C1 segment of cervical spinal cord (tissue), 14 donors: Measurements from ENCODE around the gene TNPO1.
"Not testable (repeated sequence)": the region's sequence is repeated elsewhere in the genome, so short reads cannot be mapped to it uniquely, and the experiment has no call there.

Source experiments
- DNase-seq, 14 donors: peaks; one replicate each; lab custom pipeline; 2025; lab: John Stamatoyannopoulos, UW

Gene TNPO1

DNA sequence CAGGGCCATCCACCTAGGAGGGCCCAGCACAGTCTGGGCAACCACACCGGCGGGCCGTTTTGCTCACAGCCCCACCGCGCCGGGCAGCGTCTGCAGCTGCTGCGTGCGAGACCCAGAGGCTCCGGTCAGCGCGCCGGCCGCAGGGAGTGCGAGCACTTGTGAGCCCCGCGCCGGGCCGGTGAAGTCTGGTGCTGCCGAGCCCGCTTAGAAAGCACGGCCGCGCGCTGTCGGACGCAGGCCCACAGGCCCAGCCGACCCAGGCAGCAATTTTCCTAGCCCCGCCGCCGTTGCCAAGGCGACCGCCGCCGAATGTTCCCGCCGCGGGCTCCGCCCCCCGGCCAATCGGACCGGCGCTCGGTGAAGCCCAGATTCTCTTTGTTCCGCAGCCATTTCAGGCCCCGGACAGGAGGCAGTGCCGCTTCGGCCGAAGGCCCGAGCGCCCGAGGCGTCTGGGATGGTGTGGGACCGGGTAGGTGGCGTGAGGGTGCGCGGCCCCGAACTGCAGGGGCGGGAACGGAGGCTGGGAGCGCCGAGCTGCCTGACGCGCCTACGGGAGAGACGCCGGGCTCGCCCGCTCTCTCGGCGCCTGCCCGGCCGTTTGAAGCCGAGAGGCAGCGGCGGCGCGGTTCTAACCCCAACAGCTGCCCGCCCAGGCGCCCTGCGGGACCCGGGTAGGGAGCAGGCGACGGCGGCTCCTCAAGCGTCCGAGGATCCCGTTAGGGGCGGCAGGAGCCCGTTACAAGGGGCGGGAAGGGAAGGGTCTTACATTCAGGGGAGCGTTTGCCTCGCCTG is at the start of gene TNPO1:
Gene TNPO1 (plus strand): TSS at position 378 of the 792 bp plus-strand sequence. CDS start 77 bp downstream, at position 455.
- DNase-seq, result peak; percentile 25 to 93 (median 90)

- no peak for DNase-seq
Observed at GRCh38 chr5:72767289-72768010, 49.0 kb upstream of the TNPO1 start.

DNA sequence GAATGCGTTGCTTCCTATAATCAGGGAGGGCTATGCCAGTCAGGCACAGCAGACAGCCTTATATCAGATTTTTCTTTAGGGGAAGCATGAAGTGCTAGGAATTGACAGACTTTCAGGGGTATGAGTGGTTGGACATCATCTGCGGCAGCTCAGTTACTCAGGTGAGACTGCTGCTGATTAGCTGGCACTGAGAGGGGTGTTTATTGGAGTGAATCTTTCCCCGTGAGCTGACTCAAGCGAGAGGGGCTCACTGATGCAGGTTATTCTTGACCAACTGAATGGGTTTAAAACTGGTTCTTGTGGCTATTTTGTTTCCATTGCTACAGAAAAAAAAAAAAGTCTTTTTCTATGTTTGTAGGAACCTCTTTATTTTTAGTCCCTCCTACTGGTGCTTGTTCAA is 46.2 kb upstream of the TNPO1 start:
- DNase-seq, result no peak

- no peak for DNase-seq
Observed at GRCh38 chr5:72776684-72777083, 39.8 kb upstream of the TNPO1 start.

DNA sequence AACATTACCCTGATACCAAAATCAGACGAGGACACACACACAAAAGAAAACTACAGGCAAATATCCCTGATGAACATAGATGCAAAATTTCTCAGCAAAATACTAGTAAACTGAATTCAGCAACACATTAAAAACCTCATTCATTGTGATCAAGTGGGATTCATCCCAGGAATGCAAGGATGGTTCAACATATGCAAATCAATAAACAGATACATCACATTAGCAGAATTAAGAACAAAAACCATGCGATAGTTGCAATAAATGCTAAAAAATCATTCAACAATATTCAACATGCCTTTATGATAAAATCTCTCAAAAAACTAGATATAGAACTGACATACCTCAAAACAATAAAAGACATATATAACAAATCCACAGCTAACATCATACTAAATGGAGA is 36.9 kb upstream of the TNPO1 start:
- DNase-seq, result no peak

DNA sequence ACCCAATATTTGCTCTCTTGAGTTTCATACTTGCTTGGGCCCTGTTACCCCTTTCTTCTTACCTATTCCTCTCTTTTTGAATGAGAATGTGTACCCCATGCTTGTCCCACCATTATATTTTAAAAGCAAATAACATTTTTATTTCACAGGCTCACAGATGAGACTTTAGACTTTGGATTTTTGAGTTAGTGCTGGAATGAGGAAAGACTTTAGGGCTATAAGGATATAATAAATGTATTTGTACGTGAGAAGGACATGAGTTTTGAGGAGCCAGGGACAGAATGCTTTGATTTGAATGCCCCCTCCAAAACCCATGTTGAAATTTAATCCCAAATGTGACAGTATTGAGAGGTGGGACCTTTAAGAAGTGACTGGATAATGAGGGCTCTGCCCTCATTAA is 33.1 kb upstream of the TNPO1 start:
- no peak for DNase-seq

- no peak for DNase-seq
Observed at GRCh38 chr5:72784129-72784528, 32.3 kb upstream of the TNPO1 start.

DNA sequence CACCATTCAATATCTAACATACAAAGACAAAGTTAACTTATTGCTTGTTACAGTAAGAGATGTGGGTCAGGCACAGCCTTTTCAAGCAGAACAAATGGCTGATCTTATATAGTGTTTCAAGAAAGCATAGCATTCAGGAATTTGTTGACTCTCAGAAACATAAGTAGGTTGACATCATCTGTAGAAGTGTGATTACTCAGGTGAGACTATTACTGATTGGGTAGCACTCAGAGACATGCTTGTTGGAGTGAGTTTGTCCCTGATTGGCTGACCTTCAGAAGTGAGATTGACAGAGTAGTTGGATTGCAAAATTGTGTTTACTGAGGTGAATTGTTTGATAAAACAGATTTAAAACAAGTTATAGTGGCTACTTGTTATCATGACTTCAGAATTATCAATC is 30.7 kb upstream of the TNPO1 start:
- no peak for DNase-seq

GRCh38 chr5:72786676-72787075 is 29.8 kb upstream of the TNPO1 start:
- DNase-seq, result no peak

GRCh38 chr5:72788866-72789505 is 27.5 kb upstream of the TNPO1 start:
- DNase-seq, result no peak

DNA sequence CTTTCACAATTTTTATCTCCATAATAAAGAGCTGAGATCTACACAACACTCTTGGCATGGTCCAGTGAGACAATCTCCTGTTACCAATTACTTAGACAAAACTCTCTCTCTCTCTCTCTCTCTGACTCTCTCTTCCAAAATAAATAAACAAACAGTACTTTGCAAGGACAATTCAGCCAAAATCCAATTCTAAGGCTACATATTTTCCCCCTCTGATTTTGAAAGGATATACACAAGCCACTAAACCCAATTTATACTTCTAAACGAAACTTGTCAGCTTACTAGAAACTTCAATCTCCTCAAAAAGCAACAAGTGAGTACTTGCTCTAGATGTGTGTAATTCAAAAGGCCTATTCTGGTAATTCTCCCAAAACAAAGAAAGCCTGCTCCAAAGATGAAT is 26.3 kb upstream of the TNPO1 start:
- DNase-seq, result no peak

GRCh38 chr5:72792662-72793061 is 23.8 kb upstream of the TNPO1 start:
- DNase-seq, result not testable (repeated sequence)

DNA sequence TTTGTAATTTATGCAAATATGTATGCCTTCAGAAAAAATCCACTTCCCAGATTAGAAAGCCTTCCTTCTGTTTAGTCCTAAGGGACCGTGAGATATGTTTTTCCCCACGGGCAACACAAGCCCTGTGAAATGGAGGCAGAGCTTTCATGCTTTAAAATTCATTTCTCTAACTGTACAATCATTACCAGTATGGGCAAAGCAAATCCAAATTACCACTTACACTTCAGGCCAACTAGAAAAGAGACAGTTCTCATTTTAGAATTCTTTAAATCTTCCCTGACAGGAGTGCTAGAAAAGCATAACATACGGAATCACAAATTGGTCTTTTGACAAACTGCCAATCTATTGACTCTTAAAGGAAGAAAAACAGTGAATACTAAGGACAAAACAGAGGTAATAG is 20.5 kb upstream of the TNPO1 start:
- no peak for DNase-seq

GRCh38 chr5:72799721-72800120 is 16.7 kb upstream of the TNPO1 start:
- DNase-seq, result no peak

DNA sequence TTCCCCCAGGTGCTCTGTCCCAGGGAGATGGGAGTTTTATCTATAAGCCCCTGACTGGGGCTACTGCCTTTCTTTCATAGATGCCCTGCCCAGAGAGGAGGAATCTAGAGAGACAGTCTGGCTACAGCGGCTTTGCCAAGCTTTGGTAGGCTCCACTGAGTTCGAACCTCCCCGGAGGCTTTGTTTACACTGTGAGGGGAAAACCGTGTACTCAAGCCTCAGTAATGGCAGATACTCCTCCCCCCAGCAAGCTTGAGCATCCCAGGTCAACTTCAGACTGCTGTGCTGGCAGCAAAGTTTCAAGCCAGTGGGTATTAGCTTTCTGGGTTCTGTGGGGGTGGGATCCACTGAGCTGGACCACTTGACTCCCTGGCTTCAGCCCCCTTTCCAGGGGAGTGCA is 7.8 kb upstream of the TNPO1 start:
- DNase-seq, result not testable (repeated sequence)

DNA sequence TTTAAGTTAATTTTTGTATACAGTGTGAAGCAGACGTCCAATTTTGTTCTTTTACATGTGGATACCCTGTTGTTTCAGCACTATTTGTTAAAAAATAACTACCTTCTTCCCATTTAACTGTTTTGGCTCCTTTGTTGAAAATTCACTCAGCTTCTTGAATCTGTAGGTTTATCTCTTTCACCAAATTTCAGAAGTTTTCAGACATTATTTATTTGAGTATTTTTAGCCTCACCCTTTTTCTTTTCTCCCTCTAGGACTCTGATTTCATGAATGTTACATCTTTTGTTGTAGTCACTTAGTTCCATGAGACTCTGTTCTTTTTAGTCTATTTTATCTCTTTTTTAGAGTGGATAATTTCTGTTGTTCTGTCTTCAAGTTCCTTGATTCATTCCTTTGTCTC is 4.6 kb upstream of the TNPO1 start:
- DNase-seq, result no peak

GRCh38 chr5:72812488-72812887 is 4.0 kb upstream of the TNPO1 start:
- peak in 1 of 14 donors; percentile 1 for DNase-seq

- DNase-seq, result no peak
Observed at GRCh38 chr5:72814104-72814503, 2.4 kb upstream of the TNPO1 start.

DNA sequence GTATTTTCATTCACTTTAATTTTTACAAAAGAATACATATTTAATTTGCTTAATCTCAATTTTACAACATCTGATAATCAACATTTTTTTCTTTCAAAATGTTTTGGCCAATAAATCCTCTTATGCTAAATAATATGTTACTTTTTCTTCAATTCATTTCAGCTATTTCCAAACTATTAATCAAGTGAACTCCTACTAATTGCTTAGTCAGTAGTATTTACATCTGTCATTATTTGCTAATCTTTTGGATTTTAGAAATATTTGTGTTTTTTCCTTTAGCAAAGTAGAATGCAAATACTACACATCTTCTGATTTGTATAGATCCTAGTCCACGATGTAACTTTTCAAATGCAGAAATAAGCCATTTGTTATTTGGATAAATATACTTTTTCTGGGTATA is 1.6 kb upstream of the TNPO1 start:
- no peak for DNase-seq

DNA sequence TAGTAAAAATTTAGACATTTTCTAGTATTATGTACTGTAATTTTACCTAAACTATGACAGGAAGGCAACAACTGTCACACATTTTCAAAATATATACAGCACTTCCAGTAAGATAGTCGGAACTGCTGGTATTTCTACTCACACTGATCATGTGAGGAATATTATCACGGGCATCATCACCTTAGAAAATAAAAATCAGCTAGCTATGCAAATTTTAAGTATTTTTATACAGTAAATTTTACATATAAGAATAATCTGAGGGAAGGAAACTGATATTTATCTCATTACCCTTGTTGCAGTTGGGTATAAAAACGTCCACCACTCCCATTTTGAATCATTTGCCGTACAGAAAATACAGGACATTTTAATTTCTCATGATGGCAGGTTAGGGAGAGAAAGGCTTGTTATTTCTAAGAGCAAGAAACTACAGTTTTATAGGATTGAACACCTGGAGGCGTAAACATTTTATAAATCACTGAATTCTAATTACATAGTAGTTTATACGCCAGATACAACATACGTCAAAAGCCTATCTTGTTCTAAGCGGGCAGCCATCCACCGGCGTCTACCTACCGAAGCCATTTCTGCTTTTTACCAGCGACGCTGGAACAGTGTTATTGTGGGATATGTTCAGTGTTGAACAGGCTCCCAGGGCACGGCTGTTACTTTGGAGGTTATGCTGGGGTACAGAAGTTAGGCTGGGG is 729 bp upstream of the TNPO1 start:
- no peak for DNase-seq

GRCh38 chr5:72817076-72817481 is 618 bp downstream of the TNPO1 start:
- DNase-seq, result peak in 13 of 14 donors; percentile 31 to 86 (median 74)
